ENCODE measurements around the gene GRK7.

The GRK7 gene

DNA sequence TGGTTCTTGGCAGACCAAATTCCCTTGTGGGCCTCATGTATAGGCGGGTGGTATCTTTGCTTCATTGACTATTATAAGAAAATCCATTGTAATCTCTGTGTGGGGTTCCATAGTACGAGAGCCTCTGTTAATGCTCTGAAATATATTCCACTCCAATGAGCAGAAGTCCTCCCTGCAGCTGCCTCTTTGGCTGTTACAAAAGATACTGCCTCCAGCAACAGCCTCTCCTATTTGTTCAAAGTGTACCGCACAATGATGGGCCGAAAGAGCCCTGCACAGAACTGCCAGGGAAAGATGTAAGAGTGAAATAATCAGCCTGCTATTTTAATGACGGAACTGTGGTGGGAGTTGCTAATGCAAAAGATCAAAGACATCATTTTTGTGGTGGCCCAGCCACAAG, 48.9 kb downstream of the GRK7 start:
- TF ChIP-seq RAD21 (IDR thresholded peaks at IDR 0.05; ENCODE audit: low read depth) = no peak
- TF ChIP-seq TEAD4 (IDR thresholded peaks at IDR 0.05) = no peak
- no peak for TF ChIP-seq TAF1 (IDR thresholded peaks at IDR 0.05; ENCODE audit: low read depth)
- no peak for TF ChIP-seq TCF12 (IDR thresholded peaks at IDR 0.05; ENCODE audit: low read depth)
- TF ChIP-seq, protein P1, sequence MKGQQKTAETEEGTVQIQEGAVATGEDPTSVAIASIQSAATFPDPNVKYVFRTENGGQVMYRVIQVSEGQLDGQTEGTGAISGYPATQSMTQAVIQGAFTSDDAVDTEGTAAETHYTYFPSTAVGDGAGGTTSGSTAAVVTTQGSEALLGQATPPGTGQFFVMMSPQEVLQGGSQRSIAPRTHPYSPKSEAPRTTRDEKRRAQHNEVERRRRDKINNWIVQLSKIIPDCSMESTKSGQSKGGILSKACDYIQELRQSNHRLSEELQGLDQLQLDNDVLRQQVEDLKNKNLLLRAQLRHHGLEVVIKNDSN (IDR thresholded peaks at IDR 0.05) = no peak
- no peak for TF ChIP-seq EGR1 (IDR thresholded peaks at IDR 0.05)
- TF ChIP-seq EP300 (IDR thresholded peaks at IDR 0.05; ENCODE audit: borderline replicate concordance) = no peak
- TF ChIP-seq, protein P2, sequence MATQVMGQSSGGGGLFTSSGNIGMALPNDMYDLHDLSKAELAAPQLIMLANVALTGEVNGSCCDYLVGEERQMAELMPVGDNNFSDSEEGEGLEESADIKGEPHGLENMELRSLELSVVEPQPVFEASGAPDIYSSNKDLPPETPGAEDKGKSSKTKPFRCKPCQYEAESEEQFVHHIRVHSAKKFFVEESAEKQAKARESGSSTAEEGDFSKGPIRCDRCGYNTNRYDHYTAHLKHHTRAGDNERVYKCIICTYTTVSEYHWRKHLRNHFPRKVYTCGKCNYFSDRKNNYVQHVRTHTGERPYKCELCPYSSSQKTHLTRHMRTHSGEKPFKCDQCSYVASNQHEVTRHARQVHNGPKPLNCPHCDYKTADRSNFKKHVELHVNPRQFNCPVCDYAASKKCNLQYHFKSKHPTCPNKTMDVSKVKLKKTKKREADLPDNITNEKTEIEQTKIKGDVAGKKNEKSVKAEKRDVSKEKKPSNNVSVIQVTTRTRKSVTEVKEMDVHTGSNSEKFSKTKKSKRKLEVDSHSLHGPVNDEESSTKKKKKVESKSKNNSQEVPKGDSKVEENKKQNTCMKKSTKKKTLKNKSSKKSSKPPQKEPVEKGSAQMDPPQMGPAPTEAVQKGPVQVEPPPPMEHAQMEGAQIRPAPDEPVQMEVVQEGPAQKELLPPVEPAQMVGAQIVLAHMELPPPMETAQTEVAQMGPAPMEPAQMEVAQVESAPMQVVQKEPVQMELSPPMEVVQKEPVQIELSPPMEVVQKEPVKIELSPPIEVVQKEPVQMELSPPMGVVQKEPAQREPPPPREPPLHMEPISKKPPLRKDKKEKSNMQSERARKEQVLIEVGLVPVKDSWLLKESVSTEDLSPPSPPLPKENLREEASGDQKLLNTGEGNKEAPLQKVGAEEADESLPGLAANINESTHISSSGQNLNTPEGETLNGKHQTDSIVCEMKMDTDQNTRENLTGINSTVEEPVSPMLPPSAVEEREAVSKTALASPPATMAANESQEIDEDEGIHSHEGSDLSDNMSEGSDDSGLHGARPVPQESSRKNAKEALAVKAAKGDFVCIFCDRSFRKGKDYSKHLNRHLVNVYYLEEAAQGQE (IDR thresholded peaks at IDR 0.05; ENCODE audit: low read depth) = no peak
- TF ChIP-seq FOXM1 (IDR thresholded peaks at IDR 0.05; ENCODE audit: borderline replicate concordance, low read depth) = no peak
- no peak for TF ChIP-seq NFIC (IDR thresholded peaks at IDR 0.05)
- no peak for TF ChIP-seq YY1 (IDR thresholded peaks at IDR 0.05; ENCODE audit: low read depth)
- TF ChIP-seq CEBPB (IDR thresholded peaks at IDR 0.05) = no peak
- TF ChIP-seq, protein P3, sequence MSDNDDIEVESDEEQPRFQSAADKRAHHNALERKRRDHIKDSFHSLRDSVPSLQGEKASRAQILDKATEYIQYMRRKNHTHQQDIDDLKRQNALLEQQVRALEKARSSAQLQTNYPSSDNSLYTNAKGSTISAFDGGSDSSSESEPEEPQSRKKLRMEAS (IDR thresholded peaks at IDR 0.05) = no peak
- no peak for TF ChIP-seq ZBTB7A (IDR thresholded peaks at IDR 0.05; ENCODE audit: low read depth)
- TF ChIP-seq CREB1 (IDR thresholded peaks at IDR 0.05; ENCODE audit: low read depth) = no peak

DNA sequence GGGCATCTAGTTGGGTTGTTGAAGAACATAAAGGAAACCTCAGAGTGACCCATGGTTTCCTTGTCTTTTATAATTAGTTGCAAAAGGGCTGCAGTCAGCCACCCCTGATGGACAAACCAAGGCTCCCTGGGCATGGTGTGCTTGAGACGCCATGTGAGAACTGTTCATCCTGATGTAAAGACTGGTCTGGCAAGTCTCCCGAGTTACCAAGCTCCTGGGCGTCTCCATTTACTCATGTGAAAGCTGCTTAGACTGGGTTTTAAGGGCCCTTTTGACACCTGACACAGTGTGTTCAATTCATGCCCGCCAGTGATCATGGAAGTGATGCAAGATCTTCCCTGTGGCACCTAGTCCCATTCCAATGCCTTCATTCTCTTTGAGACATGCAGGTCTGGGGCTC, 49.4 kb downstream of the GRK7 start:
- TF ChIP-seq EP300 (IDR thresholded peaks at IDR 0.05; ENCODE audit: borderline replicate concordance) = no peak
- no peak for TF ChIP-seq CEBPB (IDR thresholded peaks at IDR 0.05)
- TF ChIP-seq EGR1 (IDR thresholded peaks at IDR 0.05) = no peak
- TF ChIP-seq, protein P3 (IDR thresholded peaks at IDR 0.05) = no peak
- TF ChIP-seq, protein P2 (IDR thresholded peaks at IDR 0.05; ENCODE audit: low read depth) = no peak
- no peak for TF ChIP-seq ZBTB7A (IDR thresholded peaks at IDR 0.05; ENCODE audit: low read depth)
- no peak for TF ChIP-seq RAD21 (IDR thresholded peaks at IDR 0.05; ENCODE audit: low read depth)
- no peak for TF ChIP-seq TEAD4 (IDR thresholded peaks at IDR 0.05)
- no peak for TF ChIP-seq CREB1 (IDR thresholded peaks at IDR 0.05; ENCODE audit: low read depth)
- no peak for TF ChIP-seq TAF1 (IDR thresholded peaks at IDR 0.05; ENCODE audit: low read depth)
- no peak for TF ChIP-seq TCF12 (IDR thresholded peaks at IDR 0.05; ENCODE audit: low read depth)
- TF ChIP-seq YY1 (IDR thresholded peaks at IDR 0.05; ENCODE audit: low read depth) = no peak

Data from Ishikawa (cell line).